Middle frontal gyrus (tissue), 1 donor: ENCODE data around the gene CHSY1.
"Not testable (repeated sequence)": the region's sequence is repeated elsewhere in the genome, so short reads cannot be mapped to it uniquely, and the experiment has no call there.

Experiments
- DNase-seq: peaks from one replicate; pipeline ENCODE4 v3.0.0-alpha.2; 2015; ENCODE audit warnings: low spot score; ENCODE audit errors: extremely low spot score

The CHSY1 gene

DNA sequence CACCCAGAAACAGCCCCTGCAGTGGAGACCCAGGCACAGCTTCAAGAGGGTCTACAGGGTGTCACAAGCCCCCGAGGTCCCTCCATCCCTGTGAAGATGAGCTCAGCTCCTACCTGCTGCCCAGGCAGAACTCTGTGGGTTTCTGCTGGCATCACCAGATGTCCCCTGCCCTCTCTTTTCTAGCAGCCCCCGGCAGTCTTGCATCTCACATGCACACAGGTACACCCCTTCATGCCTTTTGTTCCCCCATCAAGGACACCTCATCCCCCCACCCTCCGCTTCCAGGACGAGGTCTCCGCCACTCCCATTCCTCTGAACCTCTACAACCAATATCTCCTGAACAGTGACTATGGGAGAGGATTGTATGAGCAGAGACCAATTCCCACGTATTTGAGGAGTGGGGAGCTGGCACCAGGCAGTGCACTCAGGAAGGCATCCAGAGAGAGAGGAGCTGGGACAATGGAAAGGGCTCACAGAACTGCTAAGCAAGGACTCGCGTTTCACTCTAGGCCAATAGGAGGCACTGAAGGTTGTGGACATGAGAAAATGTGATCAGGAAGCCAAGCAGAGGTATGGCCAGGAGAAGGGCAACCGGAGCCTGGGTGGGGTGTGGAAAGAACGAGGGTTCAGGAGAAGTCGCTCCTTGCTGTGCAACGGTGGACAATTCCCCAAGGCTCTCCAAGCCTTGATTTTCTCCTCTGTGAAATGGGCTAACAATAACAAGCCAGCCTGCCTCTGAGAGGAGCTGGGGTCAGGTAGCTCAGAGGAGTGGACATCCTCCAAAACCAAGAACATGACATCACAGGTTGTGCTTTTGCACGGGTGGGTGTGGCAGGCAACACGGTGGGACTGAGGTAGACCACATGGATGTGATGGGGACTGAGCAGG, 115.2 kb downstream of the CHSY1 start:
- DNase-seq = no peak

DNA sequence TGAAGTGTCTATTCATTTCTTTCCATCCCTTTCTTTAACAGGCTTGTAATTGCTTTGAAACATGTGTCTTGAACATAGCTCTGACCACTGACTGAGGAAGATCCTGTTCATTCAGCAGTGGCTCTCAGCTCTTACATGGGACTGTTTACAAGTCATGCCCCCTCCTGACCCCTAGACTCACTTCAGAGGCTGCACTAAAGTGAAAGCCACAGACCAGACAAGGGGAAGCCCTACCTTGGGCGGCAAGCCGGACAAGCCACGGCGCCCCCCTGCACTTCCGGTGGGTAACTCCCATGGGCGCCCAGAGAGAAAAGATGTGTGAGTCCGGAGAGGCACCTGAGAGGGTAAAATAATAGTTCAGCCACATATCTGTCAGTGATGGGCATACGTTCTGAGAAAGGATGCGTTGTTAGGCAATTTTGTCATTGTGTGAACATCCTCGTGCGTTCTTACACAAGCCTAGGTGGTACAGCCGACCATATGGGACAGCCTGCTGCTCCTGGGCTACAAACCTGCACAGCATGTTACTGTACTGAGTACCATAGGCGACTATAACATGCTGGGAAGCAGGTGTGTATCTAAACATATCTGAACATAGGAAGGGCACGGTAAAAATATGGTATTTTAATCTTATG, 116.2 kb downstream of the CHSY1 start:
- DNase-seq = no peak

DNA sequence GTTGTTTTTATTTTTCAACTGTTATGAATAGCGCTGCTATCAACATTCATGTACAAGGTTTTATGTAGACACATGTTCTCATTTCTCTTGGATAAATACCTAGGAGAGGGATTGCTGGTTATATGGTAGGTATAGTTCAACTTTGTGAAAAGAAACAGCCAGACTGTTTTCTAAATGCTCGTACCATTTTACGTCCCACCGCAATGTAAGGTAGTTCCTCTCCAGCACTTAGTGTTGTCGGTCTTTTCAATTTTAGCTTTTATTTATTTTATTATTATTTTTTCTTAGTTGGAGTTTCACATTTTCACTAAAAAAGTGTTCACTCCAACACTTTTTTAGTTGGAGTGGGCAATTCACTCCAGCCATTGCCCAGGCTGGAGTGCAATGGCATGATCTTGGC, 117.1 kb downstream of the CHSY1 start:
- no peak for DNase-seq

DNA sequence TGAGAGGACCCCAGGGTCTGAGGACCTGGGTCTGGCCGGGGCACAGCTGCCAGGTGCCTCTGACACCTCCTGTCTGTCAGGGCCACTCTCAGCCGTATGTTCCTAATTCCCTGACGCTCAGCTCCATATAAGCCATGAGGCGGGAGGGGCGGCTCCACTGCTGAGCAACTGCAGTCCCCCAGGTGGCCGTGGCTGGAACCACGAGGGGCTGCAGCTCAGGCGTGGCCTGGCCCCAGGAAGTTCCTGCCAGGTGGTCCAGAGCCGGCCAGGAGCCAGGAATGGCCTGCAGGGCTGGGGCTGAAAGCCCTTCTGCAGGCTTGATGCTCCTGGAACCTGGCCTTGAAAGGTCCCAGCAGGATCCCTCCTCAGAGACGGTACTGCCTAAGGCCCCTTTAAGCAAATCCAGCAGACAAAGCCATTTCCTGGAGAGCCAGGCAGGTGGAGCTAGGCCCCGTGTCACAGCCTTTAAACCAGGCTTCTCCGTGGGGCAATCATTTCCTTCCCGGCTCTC, 118.0 kb downstream of the CHSY1 start:
- no peak for DNase-seq

DNA sequence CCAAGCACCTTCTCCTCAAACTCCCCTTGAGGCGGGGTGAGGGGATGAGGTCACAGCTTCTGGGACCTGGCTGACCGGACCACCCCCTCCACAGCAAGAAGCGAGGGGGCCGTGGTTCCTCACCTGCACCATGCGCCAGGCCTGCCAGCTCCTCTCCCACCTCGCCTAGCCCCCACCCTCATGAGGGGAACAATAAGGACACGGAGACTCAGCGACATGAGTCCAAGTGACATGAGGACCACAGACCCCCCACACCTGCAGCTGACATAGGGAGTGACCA, 118.7 kb downstream of the CHSY1 start:
- no peak for DNase-seq

DNA sequence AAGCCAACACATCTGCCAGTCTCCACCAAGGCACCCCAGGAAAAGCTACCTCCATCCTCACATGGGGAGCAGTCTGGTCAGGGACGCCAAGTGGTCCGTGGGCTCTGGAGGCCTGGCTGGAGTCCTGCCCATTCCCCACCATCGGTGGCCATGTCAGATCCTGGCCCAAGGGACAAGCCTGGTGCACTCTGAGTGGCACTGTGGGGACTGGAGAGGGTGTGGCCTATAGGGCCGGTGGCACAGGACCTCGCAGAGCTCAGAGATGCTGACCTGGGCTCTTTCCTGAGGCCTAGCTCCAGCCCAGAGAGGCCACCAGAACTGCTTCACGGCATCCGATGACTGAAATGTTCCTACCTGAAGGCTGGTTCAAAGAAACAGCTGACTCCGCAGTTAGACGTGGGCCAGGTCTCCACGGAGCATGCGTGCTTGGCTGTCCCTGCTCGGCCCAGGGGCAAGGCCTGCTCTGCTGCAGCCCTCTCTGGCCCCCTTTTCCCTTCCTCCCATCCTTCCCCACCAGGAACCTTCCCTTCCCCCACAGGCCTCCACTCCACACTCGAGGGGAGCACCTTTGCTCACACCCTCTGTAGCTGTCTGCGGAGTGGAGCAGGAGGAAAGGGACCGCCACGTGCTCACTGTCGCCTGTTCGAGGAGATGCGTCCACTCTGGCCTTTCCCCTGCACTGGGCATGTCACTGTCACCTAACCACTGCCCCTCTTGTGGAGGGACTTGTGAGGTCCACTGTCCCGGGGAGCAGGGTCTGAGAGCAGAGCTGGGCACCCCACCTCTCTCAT, 119.3 kb downstream of the CHSY1 start:
- DNase-seq = no peak

DNA sequence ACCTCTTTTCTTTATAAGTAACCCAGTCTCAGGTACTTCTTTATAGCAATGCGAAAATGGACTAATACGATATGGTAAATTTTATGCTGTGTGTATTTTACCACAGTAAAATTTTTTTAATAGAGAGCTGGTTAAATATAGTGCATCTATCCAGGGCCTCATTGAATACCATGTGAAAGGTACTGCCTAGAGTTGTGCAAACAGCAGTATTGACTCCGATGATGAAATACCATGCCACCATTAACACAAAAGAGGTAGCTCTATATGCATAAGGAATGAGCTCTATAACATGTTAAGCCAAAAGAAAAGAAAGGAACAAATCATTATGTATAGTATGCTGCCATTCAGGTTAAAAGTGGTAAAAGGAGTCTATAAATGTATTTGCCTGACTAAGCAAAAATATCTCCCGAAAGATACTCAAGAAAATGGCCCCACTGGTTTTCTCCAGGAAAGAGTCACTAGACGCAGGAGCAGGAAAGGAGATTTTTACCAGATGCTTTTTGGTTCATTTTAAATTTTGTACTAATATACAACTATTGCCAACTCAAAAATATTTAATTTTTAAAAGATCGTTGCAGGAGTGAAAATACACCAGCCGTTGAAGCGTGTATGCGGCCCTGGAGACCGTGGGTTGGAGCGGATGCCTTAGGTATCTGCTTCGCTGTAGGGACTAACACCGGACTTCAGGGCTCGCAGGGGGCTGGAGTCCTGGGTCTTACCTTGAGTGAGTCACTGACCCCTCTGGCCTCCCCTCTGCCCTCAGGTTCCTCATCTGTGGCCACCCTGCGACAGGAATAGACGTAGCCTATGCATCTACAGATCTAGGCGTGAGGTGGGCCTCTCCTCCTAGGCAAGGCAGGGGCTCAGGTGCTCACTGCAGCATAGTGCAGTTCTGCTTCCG, 120.1 kb downstream of the CHSY1 start:
- no peak for DNase-seq

DNA sequence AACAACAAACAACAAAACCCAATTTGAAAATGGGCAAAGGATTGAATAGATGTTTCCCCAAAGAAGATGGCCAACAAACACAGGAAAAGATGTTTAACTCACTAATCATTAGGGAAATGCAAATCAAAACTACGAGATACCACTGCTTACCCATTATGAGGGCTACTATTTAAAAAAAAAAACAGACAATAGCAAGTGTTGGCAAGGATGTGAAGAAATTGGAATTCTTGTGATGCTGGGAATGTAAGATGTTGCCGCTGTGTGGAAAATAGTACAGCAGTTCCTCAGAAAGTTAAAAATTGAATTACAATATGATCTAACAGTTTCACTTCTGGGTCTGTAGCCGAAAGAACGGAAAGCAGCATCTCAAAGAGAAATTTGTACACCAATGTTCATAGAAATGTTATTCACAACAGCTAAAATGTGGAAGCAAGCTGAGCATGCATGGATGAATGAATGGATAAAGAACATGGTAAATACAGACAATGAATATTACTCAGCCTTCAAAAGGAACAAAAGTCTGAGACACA, 121.9 kb downstream of the CHSY1 start:
- no peak for DNase-seq

DNA sequence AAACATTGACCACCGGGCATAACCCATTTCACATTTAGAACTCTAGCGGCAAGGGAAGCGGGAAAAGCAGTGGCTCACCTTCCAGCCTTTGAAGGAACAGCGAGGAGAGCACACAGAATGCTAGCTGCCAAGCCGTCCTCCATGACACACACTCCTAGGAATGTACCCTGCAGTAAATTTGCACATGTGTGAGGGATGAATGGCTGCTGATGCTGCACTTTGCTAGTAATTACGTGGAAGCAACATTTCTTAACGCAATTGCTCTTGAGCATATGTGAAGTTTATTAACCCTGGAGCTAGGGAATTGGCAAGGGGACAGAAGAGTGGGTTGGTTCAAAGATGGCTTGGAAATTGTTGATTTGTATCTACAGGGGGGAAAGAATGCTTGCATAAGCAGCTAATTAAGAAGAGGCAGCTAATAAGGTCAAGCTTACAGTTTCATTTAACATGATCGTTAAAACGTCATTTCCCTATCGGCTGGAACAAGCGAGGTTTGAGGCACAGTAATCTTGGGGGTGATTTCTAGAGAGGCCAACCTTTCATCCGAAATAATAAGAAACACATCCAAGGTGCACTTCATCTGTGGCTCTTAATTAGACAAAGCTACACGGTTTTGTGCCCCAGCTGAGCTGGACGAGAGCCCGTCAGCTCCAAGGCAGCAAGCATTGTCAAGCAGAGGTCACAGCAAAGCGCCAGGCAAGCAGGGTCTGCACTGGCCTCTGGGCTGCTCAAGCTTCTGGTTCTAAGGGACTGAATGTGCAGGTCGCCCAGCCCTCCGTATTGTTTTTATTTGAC, 123.4 kb downstream of the CHSY1 start:
- DNase-seq = no peak

DNA sequence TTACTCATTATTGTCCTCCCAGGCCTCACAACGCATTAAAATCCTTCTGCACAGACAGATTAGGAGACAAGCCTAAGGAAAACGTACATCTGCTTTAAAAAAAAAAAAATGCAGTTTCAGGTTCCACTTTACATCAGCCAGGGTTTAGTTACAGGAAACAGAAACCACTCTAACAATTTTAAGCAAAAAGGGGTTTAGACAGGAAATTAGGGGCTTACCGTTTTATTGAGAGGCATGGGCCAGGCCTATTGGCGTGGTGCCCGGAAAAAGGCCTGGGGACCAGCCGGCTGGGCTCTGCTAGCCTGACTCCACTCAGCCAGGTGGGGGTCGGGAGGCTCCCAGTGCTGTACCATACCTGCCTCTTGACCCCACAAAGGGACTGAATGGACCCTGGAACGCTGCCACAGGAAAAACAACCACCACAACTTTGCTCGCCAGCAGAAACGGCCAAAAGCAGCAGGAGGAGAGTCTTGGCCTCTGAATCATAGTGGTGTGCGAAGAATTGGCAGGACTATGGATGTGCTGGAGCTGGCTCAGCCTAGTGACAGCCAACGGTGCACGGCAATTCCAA, 124.3 kb downstream of the CHSY1 start:
- DNase-seq = no peak

DNA sequence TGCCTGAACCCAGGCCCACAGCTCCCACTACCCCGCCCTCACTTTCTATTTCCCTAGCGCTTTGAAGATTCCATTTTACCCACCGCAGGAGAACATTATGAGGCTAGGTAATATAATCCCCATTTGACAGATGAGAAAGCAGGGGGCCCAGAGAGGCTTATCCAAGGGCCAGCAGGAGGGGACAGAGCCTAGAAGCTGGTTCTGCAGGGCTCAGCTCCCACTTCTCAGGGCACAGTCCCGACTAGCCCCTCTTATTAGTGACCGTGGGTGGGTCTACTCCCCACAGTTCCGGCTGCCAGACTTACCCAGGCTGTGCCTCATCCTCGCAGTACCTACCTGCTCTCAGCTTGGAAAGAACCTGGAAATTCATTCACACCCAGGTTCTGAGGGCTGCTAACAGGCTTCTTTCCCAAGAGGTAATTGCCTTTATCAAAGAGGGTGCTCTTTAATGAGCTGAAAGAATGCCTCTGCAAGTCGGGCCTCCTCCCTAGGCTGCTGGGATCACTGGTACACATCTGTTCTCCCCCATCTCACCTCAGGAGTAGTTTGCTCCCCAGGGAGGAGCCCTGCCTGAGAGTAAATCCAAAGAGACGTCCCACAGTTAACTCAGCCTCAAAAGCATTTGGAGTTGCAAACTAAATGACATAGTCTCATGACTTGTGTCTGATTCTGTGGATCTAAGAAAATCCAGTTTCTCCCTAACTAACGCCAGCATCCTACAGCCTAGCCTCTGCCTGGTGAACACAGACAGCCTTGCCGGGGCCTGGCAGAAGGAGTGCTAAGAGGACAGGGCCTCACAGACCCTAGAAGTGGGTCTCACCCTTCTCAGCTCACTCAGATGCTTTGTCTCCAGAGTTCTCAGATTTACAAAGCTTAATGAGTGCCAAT, 125.0 kb downstream of the CHSY1 start:
- DNase-seq = no peak

DNA sequence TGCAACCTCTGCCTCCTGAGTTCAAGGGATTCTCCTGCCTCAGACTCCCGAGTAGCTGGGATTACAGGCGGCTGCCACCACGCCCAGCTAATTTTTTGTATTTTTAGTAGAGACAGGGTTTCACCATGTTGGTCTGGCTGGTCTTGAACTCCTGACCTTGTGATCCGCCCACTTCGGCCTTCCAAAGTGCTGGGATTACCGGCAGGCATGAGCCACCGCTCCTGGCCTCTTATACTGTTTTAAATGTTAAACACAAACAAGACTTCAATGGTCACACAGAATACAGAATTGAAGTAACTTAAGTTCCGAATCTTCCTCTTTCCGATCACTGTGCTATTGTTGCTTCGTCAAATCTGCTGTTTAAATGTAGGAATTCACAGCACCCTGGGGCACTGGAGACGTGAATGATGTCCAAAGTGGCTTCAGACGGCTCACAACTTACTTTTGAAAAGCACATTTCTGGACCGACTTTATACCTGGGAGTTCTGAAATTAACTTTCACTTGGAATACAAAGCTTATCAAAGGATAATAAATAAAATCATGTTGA, 125.9 kb downstream of the CHSY1 start:
- not testable (repeated sequence) for DNase-seq
